Mucosa of gallbladder (tissue), 1 donor: ENCODE data around the gene TRAPPC6A. TPM values are rescaled to one million over a fixed set of nuclear protein-coding genes. Genes with fewer than 3 reads are reported as not detected.

Source experiments
- DNase-seq: peaks from one replicate; pipeline ENCODE4 v3.0.0-alpha.2; 2020; ENCODE audit warnings: low spot score
- total RNA-seq: library from RNA; stranded (reverse); gene quantifications from one replicate; pipeline ENCODE4 v1.2.1, GENCODE V29; 2021
- donor health status: DM: no; HTN: no; CAD: no.

TRAPPC6A gene, protein sequence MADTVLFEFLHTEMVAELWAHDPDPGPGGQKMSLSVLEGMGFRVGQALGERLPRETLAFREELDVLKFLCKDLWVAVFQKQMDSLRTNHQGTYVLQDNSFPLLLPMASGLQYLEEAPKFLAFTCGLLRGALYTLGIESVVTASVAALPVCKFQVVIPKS
- 26.8 TPM for total RNA-seq

DNA sequence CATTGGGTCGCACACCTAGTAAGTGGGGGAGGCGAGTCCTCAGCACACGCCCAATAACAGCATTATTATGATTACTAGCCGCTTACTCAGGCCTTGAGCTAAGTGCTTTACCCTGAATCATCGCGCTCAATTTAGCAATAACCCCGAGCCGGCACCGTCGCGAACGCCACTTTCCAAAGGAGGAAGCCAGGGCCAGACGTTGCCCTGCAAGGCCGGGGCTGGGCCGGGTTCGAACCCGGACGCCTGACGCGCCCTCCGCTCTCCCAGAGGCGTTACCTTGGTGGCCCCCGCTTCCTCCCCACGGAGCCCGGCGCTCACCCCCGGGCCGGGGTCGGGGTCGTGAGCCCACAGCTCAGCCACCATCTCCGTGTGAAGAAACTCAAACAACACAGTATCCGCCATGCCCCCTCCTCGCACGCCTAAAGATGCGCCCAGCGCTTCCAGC is at the start of gene TRAPPC6A:
Gene TRAPPC6A, minus strand, starts transcription at position 421 of the 445 bp plus-strand sequence. Its CDS starts 19 bp downstream, at position 402.
- DNase-seq = no peak

GRCh38 chr19:45224645-45225044 is 46.6 kb upstream of the TRAPPC6A start:
- DNase-seq = no peak

DNA sequence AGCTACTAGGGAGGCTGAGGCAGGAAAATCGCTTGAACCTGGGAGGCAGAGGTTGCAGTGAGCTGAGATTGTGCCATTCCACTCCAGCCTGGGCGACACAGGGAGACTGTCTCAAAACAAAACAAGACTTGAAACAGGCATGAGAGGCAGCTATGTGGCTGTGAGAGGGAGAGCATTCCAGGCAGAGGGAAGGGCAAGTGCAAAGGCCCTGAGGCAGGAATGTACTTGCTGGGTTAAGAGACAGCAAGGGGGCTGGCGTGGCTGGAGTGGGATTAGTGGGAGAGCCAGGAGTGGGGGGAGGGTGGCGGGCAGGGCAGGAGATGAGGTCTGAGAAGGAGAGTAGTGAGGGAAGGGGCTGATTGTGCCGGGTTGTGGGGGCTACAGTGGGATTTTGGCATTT is 45.8 kb upstream of the TRAPPC6A start:
- no peak for DNase-seq

DNA sequence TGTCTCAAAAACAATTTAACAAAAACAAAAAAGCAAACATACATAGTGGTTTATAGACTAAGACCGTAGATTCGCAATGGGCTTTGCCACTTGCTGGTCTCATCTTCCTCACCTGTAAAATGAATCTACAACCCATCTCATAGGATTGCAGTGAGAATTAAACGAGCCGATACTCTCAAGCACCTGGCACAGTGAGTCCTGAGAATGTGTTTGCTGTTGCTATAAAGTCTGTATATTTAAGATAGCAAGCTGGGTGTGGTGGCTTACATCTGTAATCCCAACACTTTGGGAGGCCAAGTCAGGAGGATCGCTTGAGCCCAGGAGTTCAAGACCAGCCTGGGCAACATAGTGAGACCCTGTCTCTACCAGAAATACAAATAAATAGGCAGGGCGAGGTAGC is 44.7 kb upstream of the TRAPPC6A start:
- DNase-seq = no peak

DNA sequence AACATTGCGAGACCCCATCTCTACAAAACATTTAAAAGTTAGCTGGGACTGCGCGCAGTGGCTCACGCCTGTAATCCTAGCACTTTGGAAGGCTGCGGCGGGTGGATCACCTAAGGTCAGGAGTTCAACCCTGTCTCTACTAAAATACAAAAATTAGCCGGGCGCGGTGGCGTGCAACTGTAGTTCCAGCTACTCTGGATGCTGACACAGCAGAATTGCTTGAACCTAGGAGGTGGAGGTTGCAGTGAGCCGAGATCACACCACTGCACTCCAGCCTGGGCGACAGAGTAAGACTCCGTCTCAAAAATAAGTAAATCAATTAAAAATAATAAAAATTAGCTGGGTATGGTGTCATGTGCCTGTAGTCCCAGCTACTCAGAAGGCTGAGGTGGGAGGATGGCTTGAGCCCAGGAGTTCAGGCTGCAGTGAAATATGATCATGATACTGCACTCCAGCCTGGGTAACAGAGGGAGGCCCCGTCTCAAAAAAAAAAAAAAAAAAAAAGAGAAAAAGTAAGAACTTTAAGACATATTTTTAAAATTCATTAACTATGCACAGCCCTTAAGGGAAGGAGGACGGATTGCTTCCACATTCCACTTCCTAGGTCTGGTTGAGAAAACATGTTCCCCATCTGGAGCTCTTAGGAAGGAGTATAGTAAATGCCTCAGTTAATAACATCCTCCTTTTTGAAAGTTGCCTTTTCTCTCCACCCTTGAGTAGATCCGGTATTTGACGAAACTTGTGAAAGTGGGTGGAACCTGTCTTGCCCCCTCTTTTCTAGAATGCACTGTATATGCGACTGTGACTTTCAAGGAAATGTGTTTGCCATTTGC is 41.1 kb upstream of the TRAPPC6A start:
- DNase-seq = no peak

DNA sequence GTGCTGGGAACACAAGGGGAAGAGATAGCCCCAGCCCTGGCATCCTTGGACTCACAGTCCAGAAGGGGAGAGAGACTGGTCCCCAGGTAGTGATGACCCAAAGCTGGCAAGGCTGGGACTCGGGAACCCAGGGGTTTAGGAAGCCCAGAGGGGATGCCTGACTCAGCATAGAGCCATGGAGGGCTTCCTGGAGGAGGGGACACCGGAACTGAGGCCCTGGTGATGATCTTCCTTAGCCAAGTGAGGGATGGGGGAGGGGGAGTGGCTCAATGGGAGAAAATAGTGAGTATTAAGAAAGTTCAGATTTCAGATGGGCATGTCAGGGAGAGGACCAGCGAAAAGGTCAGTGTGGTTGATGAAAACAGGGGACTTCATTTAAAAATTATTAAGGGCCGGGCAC is 40.4 kb upstream of the TRAPPC6A start:
- DNase-seq = no peak

- DNase-seq = no peak
Measured at GRCh38 chr19:45217957-45218334, 39.9 kb upstream of the TRAPPC6A start.

DNA sequence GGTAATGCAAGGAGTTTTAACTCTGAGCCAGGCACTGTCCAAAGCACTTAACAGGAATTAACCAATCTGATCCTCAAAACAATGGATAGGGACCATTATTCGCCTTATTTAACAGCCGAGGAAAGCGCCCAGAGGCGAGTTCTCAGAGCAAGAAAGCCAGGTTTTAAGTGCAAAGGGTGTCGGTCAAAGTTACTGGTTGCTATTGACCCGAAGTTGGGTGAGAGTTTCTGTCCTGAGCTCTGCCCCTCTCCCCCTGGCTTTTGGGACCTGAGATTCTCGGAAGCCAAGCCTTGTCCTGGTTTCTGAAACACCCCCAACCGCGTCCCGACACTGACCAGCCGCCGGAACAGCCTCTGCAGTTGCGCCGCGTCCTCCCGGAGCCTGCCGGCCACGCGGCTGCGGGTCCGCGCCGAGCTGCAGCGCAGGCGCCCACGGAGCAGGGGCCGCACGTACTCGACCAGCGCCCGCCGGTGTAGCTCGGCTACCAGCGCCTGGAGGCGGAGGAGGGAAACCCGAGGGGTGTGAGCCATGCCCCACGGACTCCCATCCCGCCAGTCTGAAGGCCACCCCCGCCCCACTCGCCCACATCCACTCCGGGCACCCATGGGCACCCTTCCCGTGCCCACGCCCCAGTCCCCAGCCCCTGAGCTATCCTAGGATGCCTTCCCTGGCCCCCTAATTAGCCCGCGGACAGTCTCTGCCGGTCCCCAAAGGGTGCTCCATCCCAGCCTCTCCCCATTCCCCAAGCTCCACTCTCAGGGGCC is 39.3 kb upstream of the TRAPPC6A start:
- no peak for DNase-seq

- no peak for DNase-seq
Measured at GRCh38 chr19:45216667-45217066, 38.6 kb upstream of the TRAPPC6A start.

- peak; percentile 62 for DNase-seq
Measured at GRCh38 chr19:45215391-45216191, 37.6 kb upstream of the TRAPPC6A start.

- no peak for DNase-seq
Measured at GRCh38 chr19:45213031-45213430, 35.0 kb upstream of the TRAPPC6A start.

DNA sequence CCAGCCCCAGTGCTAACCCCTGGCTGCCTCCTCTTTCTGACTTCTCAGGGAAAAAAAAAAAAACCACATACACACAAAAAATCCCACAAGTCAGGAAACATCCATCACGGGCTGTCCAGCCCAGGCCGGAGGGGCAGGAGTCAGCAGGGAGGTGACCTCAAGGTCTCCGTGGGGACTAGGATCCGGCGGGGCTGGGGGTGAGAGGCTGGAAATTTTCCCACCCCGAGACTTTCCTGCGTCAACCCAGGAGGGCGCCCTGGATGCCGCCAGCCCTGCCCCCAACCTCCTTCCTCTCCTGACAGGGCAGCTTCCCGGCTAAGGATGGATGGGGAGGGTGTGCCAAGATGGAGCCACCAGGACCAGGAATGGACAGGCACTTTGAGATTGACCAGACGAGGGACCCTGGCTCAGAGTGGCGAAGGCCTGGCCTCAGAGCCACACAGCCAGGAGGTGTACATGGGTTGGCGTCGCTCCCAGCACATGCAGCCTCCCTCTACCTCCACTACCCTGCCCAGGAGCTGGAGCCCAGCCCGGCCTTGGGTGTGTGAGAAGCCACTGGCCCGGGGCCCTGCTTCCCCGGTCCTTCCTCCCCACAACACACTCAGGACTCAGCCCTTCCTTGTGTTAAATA is 33.8 kb upstream of the TRAPPC6A start:
- DNase-seq = peak; percentile 92

DNA sequence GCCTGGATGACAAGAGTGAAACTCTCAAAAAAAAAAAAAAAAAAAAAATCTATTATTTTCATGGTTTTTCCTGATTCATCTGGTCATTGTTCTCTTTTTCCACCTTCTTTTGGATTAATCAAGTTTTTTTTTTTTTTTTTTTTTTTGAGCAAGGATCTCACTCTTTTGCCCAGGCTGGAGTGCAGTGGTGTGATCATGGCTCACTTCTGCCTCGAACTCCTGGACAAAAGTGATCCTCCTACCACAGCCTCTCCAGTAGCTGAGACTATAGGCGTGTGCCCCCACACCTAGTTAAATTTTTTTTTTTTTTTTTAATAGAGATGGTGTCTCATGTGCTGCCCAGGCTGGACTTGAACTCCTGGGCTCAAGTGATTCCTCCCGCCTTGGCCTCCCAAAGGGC is 28.3 kb upstream of the TRAPPC6A start:
- DNase-seq = no peak

- DNase-seq = no peak
Measured at GRCh38 chr19:45205810-45206209, 27.8 kb upstream of the TRAPPC6A start.

- peak; percentile 34 for DNase-seq
Measured at GRCh38 chr19:45202637-45203036, 24.6 kb upstream of the TRAPPC6A start.

DNA sequence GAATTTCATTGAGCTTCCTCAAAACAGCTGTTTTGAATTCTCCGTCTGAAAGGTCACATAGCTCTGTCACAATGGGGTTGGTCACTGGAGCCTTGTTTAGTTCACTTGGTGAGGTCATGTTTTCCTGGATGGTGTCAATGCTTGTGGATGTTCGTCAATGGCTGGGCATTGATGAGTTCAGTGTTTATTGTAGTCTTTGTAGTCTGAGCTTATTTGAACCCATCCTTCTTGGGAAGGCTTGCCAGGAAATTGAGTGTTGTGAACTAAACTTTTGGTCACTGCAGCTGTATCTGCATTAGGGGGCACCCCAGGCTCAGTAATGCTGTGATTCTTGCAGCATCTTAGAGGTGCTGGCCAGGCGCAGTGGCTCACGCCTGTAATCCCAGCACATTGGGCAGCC is 22.5 kb upstream of the TRAPPC6A start:
- DNase-seq = peak; percentile 42

- DNase-seq = no peak
Measured at GRCh38 chr19:45195764-45196163, 17.7 kb upstream of the TRAPPC6A start.

- no peak for DNase-seq
Measured at GRCh38 chr19:45191375-45191774, 13.3 kb upstream of the TRAPPC6A start.

DNA sequence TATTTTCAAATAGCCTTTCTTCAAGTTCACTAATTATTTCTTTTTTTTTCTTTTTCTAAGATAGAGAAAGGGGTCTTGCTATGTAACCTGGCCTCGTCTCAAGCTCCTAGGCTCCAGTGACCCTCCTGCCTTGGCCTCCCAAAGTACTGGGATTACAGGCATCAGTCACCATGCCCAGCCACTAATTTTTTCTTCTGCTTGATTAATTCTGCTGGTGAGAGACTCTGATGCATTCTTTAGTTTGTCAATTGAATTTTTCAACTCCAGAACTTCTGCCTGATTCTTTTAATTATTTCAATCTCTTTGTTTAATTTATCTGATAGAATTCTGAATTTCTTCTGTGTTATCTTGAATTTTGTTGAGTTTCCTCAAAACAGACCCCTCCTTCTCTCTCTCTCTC is 11.9 kb upstream of the TRAPPC6A start:
- DNase-seq = no peak

GRCh38 chr19:45187421-45188100 is 9.5 kb upstream of the TRAPPC6A start:
- DNase-seq = no peak
